Kasumi-1 (cell line): ENCODE data around the gene PROX1.
A peak's percentile ranks its signal among the peaks of the same experiment; 100 is the strongest.

Experiments
- DNase-seq, 2 experiments: peaks; one replicate each; lab custom pipeline; 2025; lab: John Stamatoyannopoulos, UW

The PROX1 gene, protein sequence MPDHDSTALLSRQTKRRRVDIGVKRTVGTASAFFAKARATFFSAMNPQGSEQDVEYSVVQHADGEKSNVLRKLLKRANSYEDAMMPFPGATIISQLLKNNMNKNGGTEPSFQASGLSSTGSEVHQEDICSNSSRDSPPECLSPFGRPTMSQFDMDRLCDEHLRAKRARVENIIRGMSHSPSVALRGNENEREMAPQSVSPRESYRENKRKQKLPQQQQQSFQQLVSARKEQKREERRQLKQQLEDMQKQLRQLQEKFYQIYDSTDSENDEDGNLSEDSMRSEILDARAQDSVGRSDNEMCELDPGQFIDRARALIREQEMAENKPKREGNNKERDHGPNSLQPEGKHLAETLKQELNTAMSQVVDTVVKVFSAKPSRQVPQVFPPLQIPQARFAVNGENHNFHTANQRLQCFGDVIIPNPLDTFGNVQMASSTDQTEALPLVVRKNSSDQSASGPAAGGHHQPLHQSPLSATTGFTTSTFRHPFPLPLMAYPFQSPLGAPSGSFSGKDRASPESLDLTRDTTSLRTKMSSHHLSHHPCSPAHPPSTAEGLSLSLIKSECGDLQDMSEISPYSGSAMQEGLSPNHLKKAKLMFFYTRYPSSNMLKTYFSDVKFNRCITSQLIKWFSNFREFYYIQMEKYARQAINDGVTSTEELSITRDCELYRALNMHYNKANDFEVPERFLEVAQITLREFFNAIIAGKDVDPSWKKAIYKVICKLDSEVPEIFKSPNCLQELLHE

DNA sequence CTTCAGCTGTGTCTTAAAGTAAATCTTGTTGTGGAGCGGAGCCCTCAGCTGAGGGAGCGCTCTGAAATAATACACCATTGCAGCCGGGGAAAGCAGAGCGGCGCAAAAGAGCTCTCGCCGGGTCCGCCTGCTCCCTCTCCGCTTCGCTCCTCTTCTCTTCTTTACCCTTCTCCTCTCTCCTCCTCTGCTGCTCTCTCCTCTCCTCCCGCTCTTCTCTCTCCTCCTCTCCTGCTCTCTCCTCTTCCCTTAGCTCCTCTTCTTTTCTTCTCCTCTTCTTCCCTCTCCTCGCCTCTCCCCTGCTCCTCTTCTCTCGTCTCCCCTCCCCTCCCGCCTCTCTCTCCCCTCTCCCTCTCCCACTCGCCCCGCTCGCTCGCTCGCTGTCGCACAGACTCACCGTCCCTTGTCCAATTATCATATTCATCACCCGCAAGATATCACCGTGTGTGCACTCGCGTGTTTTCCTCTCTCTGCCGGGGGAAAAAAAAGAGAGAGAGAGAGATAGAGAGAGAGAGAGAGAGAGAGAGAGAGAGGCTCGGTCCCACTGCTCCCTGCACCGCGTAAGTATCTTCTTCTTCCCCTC lies at the start of gene PROX1:
PROX1 (plus strand) TSS at position 47 of the 580 bp plus-strand sequence. CDS start 8,563 bp downstream, outside the sequence.
- no peak for DNase-seq

DNA sequence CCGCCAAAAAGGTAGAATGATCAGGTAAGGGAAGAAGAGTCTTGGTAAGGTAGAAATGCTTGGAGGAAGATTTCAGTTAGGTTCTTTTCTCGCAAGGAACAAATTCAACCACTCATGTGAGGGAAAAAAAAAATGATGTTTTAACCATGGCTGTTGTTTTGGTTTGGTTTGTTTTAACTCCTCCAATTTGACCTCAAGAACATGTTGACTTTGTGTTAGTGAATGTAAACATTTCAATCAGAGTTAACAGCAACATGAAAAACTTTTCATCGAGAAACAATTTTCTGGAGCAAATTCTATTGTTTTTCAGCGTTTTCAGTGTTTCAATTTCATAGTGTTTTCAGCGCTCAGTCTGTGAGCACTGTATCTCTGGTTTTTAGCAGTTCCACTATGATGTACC lies 49.0 kb upstream of the PROX1 start:
- no peak for DNase-seq

DNA sequence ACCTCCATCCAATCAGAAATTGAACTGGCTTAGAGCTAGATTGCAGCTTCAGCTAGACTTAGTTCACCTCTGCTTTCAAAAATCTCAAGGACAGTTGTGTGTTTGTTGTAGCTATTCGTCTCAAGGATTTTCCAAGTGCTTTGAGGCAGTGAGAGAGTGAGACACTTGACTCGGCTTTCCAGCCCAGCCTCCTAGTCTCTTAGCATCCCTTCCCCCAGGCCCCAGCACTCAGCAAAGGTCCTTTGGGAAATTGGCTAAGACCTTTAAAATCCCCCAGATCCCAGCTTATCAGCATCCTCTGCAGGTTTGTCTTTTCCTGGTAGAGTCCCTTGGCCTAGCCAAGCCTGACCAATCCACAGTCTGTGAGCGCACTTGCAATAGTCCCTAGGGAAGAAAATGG lies 47.9 kb upstream of the PROX1 start:
- no peak for DNase-seq

DNA sequence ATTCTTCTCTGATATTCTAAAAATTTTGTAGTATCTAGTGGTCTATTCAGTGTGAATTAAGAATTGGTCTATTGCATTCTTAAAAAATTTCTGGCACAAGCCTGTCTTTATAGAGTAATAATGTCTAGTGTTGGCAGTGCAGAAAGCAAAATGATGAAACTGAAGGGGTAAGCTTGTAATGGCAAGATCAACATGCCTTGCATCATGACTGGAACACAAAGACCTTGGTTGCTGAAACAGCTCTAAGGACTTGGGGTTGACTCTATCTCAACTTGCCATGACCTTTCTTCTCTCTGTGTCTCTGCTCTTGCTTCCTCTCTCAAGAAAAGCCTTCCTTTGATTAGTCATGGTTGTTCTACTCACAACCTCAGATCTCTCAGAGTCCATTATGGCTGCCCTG lies 46.8 kb upstream of the PROX1 start:
- DNase-seq, result no peak

DNA sequence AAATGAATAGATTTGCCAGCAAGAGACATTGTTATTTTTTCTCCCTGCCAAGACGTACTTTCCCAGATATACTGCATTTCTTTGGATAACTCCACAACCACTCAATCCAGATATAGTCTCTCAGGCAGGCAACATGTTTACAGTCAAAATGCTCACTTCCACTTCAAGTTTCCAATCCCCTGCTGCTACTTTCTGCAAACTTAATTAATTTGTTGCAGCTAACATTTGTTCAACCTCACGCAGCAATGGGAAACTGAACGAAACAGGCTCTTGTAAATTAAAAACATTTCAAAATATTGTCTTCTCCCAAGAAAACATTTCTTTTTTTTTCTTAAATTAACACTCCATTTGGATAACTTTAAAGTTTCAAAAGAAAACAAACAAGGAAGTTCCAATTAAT lies 45.7 kb upstream of the PROX1 start:
- no peak for DNase-seq

DNA sequence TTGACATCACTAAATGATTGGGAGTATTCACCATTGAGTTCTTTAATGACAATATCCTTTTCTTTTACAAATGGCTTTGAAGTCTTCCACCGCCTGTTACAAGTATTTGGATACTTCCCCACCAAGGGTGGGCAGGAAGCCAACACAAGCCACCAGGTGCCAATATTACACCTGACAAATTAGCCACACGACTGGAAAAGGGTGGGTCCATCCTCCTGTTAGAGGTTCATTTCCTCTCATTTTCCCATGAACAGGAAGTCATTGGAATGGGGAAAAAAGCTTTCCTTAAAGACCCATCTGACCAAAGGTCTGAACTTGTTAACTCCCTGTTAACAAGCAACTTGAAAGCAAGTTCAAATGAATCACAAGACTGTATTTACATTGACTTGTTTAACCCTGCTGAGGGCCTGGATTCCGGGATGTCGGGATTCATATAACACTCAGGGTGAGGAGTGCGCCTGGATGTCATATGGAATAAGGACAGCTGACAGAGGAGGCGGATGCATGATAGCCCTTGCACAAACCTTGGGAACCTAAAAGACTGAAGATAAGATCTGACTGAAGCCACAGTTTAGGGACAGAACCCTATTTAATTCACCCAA lies 40.5 kb upstream of the PROX1 start:
- no peak for DNase-seq

DNA sequence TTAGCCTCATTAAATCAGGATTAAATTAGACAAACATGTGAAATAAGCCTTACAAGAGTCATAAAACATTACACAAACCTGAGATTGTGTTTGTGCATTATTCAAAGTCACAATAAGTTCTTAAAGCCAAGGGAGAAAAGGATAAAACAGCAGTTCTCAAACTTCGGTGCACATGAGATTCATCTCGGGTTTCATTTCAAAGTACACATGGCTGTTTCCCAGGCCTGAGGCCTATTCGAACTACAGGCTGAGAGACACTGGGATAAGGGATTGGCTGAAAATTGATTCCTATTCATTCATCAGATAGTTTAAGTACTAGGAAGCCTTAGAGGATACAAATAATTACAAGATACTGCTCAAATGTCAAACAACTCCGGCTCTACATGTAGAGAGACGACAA lies 35.9 kb upstream of the PROX1 start:
- DNase-seq, result no peak

DNA sequence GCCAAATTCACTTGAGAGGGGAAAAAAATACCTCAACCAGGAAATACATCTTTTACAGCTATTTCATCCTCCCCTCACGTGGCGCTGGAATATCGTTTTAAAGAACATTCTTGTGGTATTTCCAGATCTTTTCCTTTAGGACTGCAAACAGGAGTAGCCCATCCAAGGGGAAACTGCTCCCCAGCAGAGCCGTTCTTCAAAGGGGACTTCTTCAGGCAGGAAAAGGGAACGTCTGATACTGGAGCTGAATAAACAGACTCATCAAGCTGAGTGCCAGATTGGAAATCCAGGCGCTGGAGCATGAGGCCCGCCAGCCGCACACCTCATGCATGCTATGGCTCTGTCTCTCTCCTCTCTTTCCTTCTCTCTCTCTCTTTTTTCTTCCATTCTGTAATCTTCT lies 34.0 kb upstream of the PROX1 start:
- DNase-seq, result no peak

DNA sequence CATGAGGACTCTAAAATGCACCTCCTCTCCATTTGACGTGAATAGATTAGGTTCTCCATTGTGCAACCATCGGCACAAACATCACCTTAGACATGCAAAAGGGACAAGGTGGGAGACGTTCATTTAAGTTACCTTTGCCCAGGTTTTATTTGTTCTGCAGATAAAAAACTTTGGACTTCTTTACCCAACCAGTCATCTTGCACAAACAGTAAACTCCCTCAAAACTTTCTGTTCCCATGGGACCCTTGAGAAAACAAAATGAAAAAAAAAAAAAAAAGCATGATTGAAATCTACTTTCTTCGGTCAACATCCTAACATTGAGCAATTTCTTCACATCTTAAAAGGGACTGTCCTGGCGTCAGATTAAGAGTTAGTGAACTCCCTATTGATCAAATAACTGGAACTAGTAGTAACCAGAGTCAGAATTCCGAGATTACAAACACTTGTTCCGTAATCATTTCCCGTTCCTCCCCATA lies 31.4 kb upstream of the PROX1 start:
- no peak for DNase-seq

DNA sequence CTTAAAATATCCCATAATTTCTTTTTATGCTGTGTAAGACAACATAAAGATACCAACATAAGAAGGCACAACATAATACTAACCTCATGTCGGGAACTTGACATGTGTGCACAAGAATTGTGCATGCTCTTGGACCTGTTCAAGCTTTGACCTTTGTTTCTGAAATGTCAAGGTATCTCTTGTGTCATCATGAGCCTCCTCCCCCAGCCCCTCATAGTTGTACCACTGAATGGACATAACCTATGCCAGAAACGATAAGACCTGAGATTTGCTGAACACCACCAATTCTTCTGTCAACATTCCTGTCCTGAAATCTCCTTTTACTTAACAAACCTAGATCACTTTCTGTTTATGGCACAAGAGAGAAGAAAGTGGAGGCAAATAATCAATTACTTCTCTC lies 29.4 kb upstream of the PROX1 start:
- DNase-seq, result no peak

DNA sequence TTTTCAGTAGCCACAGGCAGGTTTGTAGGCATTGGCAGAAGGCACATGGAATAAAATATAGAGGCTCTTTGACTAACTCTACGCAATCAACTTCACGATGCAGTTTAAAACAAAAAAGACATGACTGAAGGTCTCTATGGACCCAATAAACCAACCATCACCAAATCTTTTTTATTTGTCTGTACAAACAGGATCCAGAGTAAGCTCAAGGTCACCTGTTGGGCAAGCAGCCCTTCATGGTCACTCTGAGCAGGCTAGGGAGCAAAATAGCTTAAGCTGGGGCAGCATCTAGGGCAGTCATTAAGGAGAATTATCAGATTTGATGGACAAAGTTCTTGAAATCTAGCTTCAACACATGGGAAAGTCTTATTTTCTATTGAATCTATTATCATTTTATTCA lies 26.8 kb upstream of the PROX1 start:
- no peak for DNase-seq

DNA sequence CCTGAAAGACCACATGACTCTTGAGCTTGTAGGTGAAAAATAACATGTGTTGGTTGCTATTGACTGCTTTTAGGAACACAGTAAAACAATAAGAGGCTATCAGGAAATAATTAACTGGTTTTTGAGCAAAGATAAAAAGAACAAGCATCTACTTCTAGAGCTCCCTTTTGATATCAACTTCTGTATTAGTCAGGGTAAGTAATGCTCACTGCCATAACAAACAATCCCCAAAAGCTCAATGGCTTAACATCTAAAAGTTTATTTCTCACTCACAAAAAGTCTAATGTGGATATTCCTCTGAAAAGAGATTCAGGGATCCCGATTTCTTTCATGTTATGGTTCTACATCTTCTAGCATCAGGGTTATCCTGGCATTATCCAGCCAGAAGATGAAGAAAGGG lies 25.3 kb upstream of the PROX1 start:
- DNase-seq, result no peak

DNA sequence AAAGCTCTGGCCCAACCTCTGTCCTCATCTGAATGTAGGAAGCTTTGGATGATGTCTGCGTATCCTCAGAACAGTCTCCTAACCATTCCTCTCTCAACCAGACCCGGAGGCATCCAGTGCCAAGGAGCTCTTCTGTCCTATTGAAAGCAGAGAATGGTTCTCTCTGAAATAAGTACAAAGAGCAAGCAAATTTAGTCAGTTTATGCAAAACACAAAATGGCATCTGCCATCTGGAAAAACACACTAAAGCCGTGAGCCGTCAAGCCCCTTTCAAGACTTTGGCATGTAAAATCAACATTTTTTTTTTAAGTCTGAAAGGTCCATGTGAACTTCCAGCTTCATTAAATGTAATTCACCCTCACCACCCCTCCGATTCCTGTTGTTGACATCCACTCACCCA lies 21.7 kb upstream of the PROX1 start:
- DNase-seq, result no peak

DNA sequence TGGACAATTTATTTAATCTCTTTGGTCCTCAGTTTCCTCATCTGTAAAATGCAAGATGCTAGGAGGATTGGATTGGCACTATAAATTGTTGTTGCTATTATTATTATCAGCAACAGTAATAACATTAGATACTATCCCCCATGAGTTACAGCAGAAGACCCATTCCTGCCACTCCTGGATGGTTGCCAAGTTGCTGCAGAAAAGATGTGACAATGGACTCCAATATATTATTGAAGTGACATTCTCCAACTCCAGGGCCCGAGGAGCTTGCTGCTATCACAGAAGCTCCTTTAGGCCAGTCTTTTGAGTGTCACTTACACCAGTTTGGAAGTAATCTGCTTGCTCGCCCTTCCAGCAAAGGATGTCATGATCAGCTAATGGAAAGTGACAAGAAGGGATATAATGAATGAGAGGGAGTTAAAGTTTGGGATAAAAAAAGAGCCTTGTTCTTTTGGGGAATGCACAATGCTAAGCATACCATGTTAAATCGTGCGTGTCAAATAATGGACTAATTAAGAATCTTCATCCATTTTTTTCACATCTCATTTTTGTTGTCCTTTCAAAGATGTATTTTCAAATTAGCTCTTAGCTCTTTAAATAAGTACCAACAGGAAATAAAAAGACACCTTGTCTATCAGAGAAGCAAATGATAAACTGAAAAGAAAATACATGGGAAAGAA lies 19.5 kb upstream of the PROX1 start:
- no peak for DNase-seq

DNA sequence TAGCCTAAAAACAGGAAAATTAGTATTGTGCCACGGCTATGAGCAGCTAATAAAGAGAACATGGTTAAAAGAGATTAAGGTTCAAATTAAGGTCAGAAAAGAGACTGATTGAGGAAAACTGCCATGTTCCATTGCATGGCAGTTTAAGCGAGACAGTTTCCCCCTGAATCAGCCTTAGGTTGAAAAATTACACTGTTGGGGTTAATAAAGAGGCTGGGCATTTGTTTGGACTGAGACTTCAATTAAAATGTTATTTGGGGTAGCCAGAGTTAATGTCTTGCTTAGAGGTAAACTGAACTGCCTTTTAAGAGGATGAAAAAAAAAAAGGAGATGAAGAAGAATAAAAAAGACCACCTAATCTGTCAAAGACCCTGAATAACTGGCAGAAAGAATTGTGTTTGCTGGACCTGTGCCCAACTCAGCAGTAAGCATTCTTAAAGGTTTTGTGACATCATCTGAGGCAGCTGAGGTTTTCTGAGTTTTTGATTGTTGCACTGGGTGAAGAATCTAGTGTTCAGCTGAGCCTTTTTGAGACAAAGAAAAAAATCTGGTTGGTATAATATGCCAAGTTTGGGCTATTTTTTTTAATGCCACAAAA lies 17.7 kb upstream of the PROX1 start:
- DNase-seq, result no peak

DNA sequence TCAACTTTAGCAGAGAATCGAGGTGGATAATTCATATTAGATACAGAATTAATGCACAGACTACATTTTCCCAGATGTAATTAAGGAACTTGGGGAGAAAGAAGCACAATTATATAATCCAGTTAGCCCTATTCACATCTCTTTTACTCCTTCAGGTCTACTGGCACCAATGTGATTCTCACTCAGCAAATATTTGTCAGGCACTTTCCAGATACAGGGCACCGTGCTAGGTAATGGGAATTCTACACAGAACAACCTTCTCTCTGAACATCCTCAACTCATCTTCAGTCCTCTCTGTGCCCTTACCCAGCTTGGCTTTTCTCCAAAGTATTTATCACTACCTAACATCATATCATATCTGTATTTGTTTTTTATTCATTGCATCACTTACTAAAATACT lies 15.6 kb upstream of the PROX1 start:
- DNase-seq, result no peak

DNA sequence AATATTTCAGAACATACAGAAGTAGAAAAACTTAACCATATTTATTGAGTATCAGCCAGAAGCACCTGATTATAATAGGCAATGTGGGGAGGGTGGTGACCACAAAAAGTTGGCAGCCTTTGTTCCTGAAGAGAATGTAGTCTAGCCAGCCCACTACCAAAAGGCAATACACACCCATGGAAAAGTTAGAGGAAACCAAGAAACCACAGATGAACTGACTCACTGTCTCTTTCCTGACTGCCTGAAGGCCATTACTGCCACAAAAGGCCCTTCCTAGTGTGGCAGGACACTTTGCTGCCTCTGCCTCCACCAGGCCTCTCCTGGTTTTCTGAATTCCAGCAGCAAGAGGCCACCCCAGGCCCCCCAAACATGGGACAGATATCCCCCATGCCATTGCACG lies 14.6 kb upstream of the PROX1 start:
- DNase-seq, result peak in 1 of 2 experiments; percentile 33

DNA sequence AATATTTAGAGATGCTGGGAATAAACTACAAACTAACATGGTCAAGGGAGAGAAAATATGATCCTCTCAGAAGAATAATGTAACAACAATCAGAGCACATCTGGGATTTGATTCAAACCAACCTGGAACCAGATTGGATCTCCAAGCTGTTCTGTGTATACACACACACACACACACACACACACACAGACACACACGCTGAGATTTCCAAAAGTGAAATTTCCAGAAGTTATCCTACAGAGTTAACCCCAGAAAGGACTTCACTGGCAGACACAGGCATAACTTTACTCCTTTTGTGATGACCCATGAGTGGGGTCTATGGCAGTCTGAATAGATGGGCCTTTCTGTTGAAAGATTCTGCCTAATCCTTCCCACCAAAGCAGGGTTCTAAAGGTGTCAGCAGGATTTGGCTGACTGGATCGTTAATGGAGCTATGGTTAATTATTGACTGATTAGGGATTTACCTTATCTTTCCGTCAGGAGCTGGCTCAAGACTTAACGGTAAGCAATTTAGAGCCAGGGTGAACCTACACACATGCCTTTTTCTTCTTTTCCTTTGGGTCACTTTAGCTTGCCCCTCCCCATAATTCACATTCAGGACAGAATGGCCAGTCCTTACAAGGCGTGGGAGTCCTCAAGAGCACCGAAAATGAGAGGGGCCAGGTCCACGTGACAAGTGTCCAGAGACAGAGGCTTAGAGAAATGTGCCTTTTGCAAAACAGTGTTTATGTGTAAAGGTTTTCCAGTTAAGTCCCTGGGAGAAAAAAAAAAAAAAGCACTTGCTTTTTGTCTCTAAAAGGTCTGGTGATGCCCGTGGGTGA lies 10.9 kb upstream of the PROX1 start:
- no peak for DNase-seq

DNA sequence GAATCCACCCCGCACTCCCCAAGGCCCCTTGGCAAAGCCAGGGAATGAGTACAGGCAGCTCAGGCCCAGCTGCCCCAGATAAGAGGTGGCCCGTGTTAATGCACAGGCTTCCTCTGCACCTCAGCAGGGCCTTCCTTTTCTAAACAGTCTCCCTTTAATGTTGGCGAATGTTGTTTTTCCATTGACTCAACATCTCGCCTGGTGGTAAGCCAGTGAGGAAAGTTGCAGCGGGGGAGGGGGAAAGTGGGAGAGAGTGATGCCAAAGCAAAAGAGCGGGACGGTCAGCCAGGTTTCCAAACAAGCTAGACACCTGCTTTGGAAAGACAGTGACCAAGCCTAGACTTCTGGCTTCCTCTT lies 10.3 kb upstream of the PROX1 start:
- no peak for DNase-seq

DNA sequence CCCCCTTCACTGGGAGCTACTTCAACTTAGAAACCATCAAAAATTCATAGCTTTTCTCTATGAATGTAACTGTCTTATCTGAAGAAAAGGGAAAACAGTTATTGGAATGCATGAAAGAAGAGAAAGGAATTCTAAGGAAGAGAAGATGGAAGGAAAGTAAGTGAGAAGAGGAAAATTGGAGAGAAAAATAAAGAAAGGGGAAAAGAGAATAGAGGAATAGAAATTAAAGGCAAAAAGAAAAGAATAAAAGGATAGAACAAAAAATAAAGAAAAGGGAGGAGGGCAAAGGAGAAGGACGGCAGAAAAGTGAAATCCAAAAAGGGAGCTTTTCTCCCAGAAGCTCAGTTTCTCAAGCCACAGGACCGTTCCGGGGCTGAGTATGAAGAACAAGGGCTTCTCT lies 9.9 kb upstream of the PROX1 start:
- DNase-seq, result no peak
